ENCODE data around the gene MSANTD2. TPM values are rescaled to one million over a fixed set of nuclear protein-coding genes. Genes with fewer than 3 reads are reported as not detected.

The MSANTD2 gene
- total RNA-seq, 4 donors from 2014 or later, result 19.8 to 32.8 (median 23.5) TPM

GRCh38 chr11:124747406-124748099 is 52.7 kb downstream of the MSANTD2 start:
- TF ChIP-seq CTCF (IDR thresholded peaks at IDR 0.05) (no peak), POLR2A (IDR thresholded peaks at IDR 0.05) (no peak), EP300 (IDR thresholded peaks at IDR 0.05) (no peak)
- H3K27me3 ChIP-seq, result peaks cover 0 to 100% of the 10 kb centered on the region in 2 donors
- peak overlapping the region in 1 of 4 donors; percentile 46 for H3K27ac ChIP-seq

GRCh38 chr11:124746621-124747243 is 53.5 kb downstream of the MSANTD2 start:
- TF ChIP-seq POLR2A (IDR thresholded peaks at IDR 0.05), result no peak
- TF ChIP-seq EP300 (IDR thresholded peaks at IDR 0.05), result peak in 1 of 2 donors; percentile 27
- peak in 2 of 5 experiments; percentile 12 to 41 for TF ChIP-seq CTCF (IDR thresholded peaks at IDR 0.05)
- Histone ChIP-seq H3K4me3 (peak overlapping the region; percentile 20 to 54 (median 35)), H3K27ac (peak overlapping the region in 3 of 4 donors; percentile 46 to 79 (median 49)), H3K9me3 (no peaks in the 10 kb centered on the region), H3K36me3 (no peaks in the 10 kb centered on the region), H3K4me1 (peaks cover 0 to 37% (median 10%) of the 10 kb centered on the region in 4 donors), H3K27me3 (peaks cover 0 to 100% of the 10 kb centered on the region in 2 donors)
- WGBS, 2 donors, result 2 to 4% methylated on average over 33 to 35 of the region's 37 CpGs
- DNase-seq (ENCODE audit: low spot score in 2 of 2), result peak in 1 of 2 donors; percentile 40

More at GRCh38 chr11:124747406-124748099, 52.7 kb downstream of the MSANTD2 start:
- no peak for DNase-seq (ENCODE audit: low spot score in 2 of 2)
- Histone ChIP-seq H3K4me1 (peaks cover 0 to 42% (median 10%) of the 10 kb centered on the region in 4 donors), H3K9me3 (no peaks in the 10 kb centered on the region), H3K4me3 (no peak overlapping the region), H3K36me3 (no peaks in the 10 kb centered on the region)
- 31 to 48% methylated on average over 14 of the region's 14 CpGs for WGBS, 2 donors

GRCh38 chr11:124745835-124746620 is 54.2 kb downstream of the MSANTD2 start:
- H3K4me3 ChIP-seq, result peak overlapping the region; percentile 20 to 54 (median 35)
- peaks cover 0 to 31% (median 10%) of the 10 kb centered on the region in 4 donors for H3K4me1 ChIP-seq
- H3K27ac ChIP-seq, result peak overlapping the region in 2 of 4 donors; percentile 49 to 79
- 4 to 13% methylated on average over 40 to 41 of the region's 41 CpGs for WGBS, 2 donors
- no peaks in the 10 kb centered on the region for H3K9me3 ChIP-seq
- H3K36me3 ChIP-seq, result no peaks in the 10 kb centered on the region
- TF ChIP-seq EP300 (IDR thresholded peaks at IDR 0.05) (no peak), POLR2A (IDR thresholded peaks at IDR 0.05) (no peak), CTCF (IDR thresholded peaks at IDR 0.05) (no peak)
- no peak for DNase-seq (ENCODE audit: low spot score in 2 of 2)
- peaks cover 0 to 100% of the 10 kb centered on the region in 2 donors for H3K27me3 ChIP-seq

- Histone ChIP-seq H3K36me3 (no peaks in the 10 kb centered on the region), H3K4me1 (peaks cover 0 to 36% (median 13%) of the 10 kb centered on the region in 4 donors), H3K4me3 (peak overlapping the region in 1 of 4 donors; percentile 54), H3K27me3 (peaks cover 0 to 100% of the 10 kb centered on the region in 2 donors), H3K9me3 (no peaks in the 10 kb centered on the region), H3K27ac (no peak overlapping the region)
- WGBS, 2 donors, result 44 to 46% methylated on average over 42 to 44 of the region's 44 CpGs
- TF ChIP-seq EP300 (IDR thresholded peaks at IDR 0.05) (no peak), POLR2A (IDR thresholded peaks at IDR 0.05) (no peak), CTCF (IDR thresholded peaks at IDR 0.05) (no peak)
- no peak for DNase-seq (ENCODE audit: low spot score in 2 of 2)
Measured at GRCh38 chr11:124745270-124745834, 54.9 kb downstream of the MSANTD2 start.
